ENCODE results near the gene IBA57.
"Not testable (repeated sequence)": the region's sequence is repeated elsewhere in the genome, so short reads cannot be mapped to it uniquely, and the experiment has no call there.

The IBA57 gene

DNA sequence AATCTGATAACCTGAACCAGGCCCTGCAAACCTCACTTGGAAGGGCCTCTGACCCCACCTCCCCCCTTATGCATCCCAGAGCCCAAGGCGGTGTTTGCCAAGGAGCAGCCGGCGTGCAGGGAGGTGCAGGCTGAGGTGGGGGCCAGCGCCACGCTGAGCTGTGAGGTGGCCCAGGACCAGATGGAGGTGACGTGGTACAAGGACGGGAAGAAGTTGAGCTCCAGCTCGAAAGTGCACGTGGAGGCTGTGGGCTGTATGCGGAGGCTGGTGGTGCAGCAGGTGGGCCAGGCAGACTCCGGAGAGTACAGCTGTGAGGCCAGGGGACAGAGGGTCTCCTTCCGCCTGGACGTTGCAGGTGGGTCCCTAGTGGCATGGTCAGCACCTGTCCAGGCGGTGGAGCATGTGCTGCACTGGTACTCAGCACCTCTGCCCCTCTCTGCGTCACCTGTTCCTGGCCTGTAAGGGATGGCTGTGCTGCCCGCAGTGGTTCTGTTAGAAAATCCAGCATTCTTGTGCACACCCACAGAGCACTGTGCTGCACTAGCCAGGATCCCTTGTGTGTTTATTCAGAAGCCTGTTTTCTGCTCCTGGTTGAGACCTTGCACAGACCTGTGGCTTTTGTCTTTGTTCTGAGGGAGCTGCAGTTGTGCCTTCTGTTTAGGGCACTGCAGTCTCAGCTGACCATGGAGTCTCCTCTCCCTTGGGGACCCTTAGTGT is 53.8 kb downstream of the IBA57 start:
- H3K27ac ChIP-seq = no peak overlapping the region
- TF ChIP-seq ZFX (IDR thresholded peaks at IDR 0.05; ENCODE audit: borderline replicate concordance) = no peak
- TF ChIP-seq, protein P1, sequence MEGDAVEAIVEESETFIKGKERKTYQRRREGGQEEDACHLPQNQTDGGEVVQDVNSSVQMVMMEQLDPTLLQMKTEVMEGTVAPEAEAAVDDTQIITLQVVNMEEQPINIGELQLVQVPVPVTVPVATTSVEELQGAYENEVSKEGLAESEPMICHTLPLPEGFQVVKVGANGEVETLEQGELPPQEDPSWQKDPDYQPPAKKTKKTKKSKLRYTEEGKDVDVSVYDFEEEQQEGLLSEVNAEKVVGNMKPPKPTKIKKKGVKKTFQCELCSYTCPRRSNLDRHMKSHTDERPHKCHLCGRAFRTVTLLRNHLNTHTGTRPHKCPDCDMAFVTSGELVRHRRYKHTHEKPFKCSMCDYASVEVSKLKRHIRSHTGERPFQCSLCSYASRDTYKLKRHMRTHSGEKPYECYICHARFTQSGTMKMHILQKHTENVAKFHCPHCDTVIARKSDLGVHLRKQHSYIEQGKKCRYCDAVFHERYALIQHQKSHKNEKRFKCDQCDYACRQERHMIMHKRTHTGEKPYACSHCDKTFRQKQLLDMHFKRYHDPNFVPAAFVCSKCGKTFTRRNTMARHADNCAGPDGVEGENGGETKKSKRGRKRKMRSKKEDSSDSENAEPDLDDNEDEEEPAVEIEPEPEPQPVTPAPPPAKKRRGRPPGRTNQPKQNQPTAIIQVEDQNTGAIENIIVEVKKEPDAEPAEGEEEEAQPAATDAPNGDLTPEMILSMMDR (IDR thresholded peaks at IDR 0.05) = no peak

DNA sequence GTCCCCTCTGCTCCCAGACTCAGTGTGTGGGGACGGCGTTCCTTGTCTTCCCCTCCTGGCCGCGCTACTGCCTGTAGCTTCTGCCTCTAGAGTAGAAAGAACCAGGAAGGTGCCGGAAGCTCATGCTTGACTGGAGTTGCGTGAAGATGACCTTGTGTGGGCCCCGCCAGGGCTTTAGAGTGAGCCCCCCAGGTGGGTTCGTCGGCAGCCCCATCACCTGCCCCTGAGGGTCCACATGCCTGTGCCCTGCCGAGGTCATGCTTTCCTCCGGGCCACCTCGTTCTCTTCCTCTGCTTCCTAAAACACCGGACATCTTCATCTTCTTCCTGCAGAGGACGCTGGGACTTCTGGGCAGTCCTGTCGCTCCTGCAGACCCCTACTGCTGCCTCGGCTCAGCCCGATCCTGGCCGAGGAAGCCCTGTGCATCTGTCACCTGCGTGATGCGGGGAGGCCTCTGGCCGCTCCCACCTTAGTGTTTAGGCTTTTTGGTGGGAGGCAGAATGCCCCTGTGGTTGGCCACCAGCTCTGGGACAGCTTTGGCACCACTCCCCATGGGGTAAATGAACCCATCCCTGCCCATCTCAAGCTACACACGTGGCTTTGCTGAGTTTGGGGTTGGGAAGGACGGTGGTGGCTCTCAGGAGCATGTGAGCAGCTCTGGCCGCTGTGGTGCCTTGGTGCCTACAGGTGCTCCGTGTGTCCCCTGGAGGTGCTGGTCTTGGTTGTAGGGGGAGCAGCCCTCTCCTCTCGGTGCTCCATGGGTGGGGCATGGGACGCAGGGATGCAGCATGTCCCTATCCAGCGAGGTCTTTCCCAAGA is 54.6 kb downstream of the IBA57 start:
- TF ChIP-seq, protein P1 (IDR thresholded peaks at IDR 0.05) = no peak
- no peak for TF ChIP-seq ZFX (IDR thresholded peaks at IDR 0.05; ENCODE audit: borderline replicate concordance)
- no peak overlapping the region for H3K27ac ChIP-seq

DNA sequence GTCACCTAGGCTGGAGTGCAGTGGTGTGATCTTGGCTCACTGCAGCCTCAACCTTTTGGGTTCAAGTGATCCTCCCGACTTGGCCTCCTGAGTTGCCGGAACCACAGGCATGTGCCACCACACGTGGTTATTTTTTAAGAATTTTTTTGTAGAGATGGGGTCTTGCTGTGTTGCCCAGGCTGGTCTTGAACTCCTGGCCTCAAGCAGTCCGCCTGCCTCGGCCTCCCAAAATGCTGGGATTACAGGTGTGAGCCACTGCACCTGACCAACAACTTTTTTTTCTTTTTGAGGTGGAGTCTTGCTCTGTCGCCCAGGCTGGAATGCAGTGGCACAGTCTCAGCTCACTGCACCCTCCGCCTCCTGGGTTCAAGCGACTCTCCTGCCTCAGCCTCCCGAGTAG is 55.5 kb downstream of the IBA57 start:
- not testable (repeated sequence) for H3K27ac ChIP-seq

DNA sequence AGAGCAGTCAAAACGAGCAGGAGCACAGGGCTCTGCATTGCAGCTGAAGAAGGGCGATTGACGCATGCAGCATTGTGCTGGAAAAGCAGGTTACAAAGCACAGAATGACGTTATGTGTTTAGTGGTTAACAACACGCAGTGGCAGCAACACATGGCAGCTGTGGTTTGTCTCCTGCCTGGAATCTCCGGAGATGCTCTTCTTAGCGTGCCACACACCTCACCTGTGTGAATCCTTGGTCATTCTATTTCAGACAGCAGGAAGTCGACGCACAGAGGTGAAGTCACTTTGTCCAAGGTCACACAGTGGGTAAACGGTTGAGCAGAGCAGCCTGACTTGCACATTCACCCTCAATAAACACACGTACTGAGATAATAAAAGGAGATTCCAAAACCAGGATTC is 56.9 kb downstream of the IBA57 start:
- TF ChIP-seq, protein P1 (IDR thresholded peaks at IDR 0.05) = no peak
- TF ChIP-seq ZFX (IDR thresholded peaks at IDR 0.05; ENCODE audit: borderline replicate concordance) = no peak
- H3K27ac ChIP-seq = no peak overlapping the region

DNA sequence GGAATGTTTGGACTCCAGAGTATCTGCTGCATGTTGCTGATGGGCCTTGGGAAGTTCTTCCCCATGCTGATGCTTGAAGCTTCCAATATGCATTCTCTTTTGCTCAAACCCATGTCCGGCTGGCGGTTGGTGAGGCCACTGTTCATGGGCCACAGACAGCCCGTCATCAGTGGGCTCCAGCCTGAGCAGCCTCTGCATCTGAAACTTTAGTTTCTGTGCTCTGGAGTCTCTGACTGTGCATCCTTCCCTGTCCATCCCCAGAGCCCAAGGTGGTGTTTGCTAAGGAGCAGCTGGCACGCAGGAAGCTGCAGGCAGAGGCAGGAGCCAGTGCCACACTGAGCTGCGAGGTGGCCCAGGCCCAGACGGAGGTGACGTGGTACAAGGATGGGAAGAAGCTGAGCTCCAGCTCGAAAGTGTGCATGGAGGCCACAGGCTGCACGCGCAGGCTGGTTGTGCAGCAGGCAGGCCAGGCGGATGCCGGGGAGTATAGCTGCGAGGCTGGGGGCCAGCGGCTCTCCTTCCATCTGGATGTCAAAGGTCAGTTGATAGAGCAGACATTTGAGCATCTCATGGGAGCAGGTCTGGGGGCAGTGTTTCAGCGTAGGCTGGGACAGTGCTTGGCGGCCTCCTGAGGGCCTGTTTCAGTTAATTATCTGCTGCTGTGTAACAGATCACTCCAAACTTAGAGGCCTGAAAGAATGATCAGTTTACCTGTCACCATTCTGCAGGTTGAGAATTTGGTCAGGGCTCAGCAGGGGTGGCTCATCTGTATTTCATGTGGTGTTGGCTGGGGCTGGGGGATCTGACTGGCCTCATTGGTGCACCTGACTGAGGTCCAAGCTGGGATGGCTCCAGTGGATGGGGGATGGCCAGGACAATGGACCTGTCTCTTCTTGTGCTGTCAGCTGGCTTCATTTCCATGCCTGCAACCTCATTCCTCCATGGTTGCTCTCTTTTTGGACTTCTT is 58.9 kb downstream of the IBA57 start:
- H3K27ac ChIP-seq = no peak overlapping the region
- TF ChIP-seq, protein P1 (IDR thresholded peaks at IDR 0.05) = no peak
- no peak for TF ChIP-seq ZFX (IDR thresholded peaks at IDR 0.05; ENCODE audit: borderline replicate concordance)

DNA sequence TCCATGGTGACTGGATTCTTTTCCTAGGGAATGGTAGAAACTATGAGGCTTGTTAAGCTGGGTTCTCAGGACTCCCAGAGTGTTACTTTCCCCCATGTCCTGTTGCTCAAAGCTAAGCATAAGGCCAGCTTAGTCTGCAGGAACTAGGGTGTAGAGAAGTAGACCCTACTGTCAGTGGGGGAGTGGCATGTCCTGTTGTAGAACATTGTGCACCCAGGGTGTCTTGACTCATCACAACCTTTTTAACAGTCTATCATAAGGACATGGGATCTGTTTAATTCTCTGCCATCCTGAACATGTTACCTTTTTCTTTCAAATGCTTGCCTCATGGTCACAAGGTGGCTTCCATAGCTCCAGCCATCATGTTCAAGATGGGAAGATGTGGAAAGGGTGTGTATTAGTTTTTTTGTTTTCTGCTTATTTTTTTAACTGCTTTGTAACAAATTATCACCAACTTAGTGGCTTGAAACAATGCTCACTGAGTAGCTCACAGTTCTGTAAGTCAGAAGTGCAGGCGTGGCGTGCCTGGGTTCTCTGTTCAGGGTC is 59.6 kb downstream of the IBA57 start:
- H3K27ac ChIP-seq = no peak overlapping the region
- TF ChIP-seq ZFX (IDR thresholded peaks at IDR 0.05; ENCODE audit: borderline replicate concordance) = no peak
- TF ChIP-seq, protein P1 (IDR thresholded peaks at IDR 0.05) = no peak

DNA sequence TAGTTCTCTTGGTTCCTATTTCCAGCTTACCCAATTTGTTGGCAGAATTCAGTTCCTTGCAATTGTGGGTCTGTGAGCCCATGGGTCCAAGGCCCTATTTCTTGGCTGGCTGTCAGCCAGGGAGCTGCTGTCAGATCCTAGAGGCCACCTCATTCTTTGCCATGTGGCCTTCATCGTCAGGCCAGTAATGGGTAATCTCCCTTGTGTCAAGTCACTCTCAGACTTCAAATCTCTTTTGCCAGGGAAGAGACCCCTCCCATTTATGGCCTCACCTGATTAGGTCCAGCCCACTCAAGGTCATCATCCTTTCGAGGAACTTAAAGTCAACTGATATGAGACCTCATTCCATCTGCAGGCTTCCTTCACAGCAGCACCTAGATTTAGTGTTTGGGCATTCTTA is 60.1 kb downstream of the IBA57 start:
- H3K27ac ChIP-seq = no peak overlapping the region
- TF ChIP-seq, protein P1 (IDR thresholded peaks at IDR 0.05) = no peak
- no peak for TF ChIP-seq ZFX (IDR thresholded peaks at IDR 0.05; ENCODE audit: borderline replicate concordance)

All from 22Rv1 (cell line).